Activated naive CD4-positive, alpha-beta T cell treated with anti-CD3 and anti-CD28 coated beads for 36 hours (primary cell): ENCODE data around the gene KICS2. TPM values are rescaled to one million over a fixed set of nuclear protein-coding genes. Genes with fewer than 3 reads are reported as not detected.

Source experiments
- CTCF ChIA-PET: fragments of 350-600 bp; sonication (Branson Sonifier 250); formaldehyde crosslinking; loops from one replicate; lab custom pipeline; 2021; ENCODE audit warnings: antibody characterized with exemption; lab: Charles Lee
- DNase-seq: peaks from one replicate; pipeline ENCODE4 v3.0.0-alpha.2; 2020
- H3K27ac Mint-ChIP-seq: one replicate; pipeline ENCODE4 v1.8.0; 2021; ENCODE audit warnings: mild to moderate bottlenecking, mixed read lengths
- H3K27me3 Mint-ChIP-seq: one replicate; pipeline ENCODE4 v1.8.0; 2021; ENCODE audit warnings: low read depth, mixed read lengths
- H3K36me3 Mint-ChIP-seq: one replicate; pipeline ENCODE4 v1.8.0; 2021; ENCODE audit warnings: low read depth, mixed read lengths
- H3K4me1 Mint-ChIP-seq: one replicate; pipeline ENCODE4 v1.8.0; 2021; ENCODE audit warnings: low read depth, mixed read lengths
- H3K4me3 Mint-ChIP-seq: one replicate; pipeline ENCODE4 v1.8.0; 2021; ENCODE audit warnings: mild to moderate bottlenecking, moderate library complexity, mixed read lengths
- H3K9me3 Mint-ChIP-seq: one replicate; pipeline ENCODE4 v1.8.0; 2021; ENCODE audit warnings: mixed read lengths
- intact Hi-C: fragments of 100-400 bp; cut with micrococcal nuclease; formaldehyde crosslinking; loops from one replicate; pipeline ENCODE4 v1.15.1; 2023
- total RNA-seq, 2 experiments: library from RNA; stranded (reverse); gene quantifications; one replicate each; pipeline ENCODE4 v1.2.3, GENCODE V29; 2021

KICS2 gene
- total RNA-seq, 2 experiments from 2014 or later: 13.3 to 15.6 TPM

DNA sequence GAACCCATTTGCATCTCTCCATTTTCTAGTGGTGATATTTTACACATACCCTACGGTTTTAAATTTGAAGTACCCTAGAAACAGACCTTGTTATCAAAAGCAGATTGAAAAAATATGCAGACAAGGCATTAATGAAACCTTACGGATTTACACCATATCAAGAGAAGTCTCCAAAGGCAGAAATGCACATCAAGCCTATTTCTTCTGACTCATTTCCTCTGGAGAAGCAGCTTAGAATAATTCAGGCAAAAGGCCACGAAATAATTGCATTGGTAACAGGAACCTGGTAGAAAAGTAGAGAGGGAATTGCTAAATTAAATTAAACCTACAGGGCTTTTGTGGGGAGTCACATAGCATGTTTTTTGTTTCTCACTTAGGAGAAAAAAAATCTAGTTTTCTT, 34.7 kb downstream of the KICS2 start:
- no peak for DNase-seq
- intact Hi-C loops: no loop called here
- no peaks in the 10 kb centered on the region for H3K9me3 Mint-ChIP-seq
- H3K4me1 Mint-ChIP-seq: peaks cover 4% of the 10 kb centered on the region
- CTCF ChIA-PET: no interaction called here
- no peak overlapping the region for H3K4me3 Mint-ChIP-seq
- no peak overlapping the region for H3K27ac Mint-ChIP-seq
- peaks cover 14% of the 10 kb centered on the region for H3K36me3 Mint-ChIP-seq
- no peaks in the 10 kb centered on the region for H3K27me3 Mint-ChIP-seq

DNA sequence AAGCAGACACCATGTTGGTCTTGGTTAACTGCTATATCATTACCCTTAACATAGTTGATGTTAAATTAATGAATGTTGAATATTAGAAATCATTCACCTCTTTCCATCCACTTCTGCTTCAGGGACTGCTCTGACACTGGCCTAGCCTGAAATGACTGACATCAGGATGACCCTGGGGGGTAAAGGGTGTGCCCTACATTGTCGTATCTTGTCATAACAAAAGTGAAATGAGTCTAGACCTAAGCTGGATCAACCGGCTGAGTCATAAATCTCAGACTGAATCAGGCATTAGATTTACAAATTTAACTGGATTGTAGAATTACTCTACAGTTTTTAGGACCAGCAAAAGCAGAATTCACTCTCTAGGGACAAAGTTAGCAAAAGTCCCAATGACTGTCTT, 35.3 kb downstream of the KICS2 start:
- Mint-ChIP-seq H3K27ac (no peak overlapping the region), H3K36me3 (peaks cover 13% of the 10 kb centered on the region), H3K4me1 (peaks cover 4% of the 10 kb centered on the region), H3K4me3 (no peak overlapping the region), H3K9me3 (no peaks in the 10 kb centered on the region), H3K27me3 (no peaks in the 10 kb centered on the region)
- intact Hi-C loops: no loop called here
- peak; percentile 28 for DNase-seq
- CTCF ChIA-PET: no interaction called here

DNA sequence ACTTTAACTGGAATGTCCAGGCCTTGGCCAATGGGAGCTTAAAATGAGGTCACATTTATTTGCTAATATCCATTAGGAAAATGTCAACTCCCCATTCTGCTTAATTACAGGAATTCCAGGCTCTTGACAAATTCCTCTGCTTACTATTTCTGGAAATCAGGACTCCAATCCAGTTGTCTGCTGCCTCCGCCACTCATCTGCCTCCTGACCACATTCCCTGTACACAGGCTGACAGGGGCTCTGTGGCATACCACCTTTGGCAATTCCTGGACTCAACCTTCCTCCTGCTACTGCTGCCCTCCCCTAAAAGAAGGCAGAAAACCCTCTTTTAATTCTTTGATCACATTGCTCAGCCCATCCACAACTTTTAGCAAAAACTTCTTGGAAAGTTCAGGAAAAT, 37.9 kb downstream of the KICS2 start:
- H3K4me3 Mint-ChIP-seq: no peak overlapping the region
- no peaks in the 10 kb centered on the region for H3K9me3 Mint-ChIP-seq
- H3K36me3 Mint-ChIP-seq: peaks cover 6% of the 10 kb centered on the region
- intact Hi-C loops: no loop called here
- peaks cover 4% of the 10 kb centered on the region for H3K4me1 Mint-ChIP-seq
- no peak overlapping the region for H3K27ac Mint-ChIP-seq
- H3K27me3 Mint-ChIP-seq: no peaks in the 10 kb centered on the region
- DNase-seq: no peak
- CTCF ChIA-PET: interaction anchor here (1.2 kb wide), 1 partner anchor 34 kb away, joined by 3 read pairs; no protein-coding TSS in a partner anchor

- Mint-ChIP-seq H3K27ac (no peak overlapping the region), H3K27me3 (no peaks in the 10 kb centered on the region), H3K9me3 (no peaks in the 10 kb centered on the region), H3K4me1 (no peaks in the 10 kb centered on the region), H3K36me3 (peaks cover 6% of the 10 kb centered on the region), H3K4me3 (no peak overlapping the region)
- CTCF ChIA-PET: interaction anchor here (0.5 to 0.7 kb wide), 2 partner anchors 174 to 203 kb away, joined by 3 read pairs; no protein-coding TSS in a partner anchor
- intact Hi-C loops: no loop called here
- DNase-seq: no peak
These were observed 40.4 kb downstream of the KICS2 start for GRCh38 chr12:64181430-64182291.

GRCh38 chr12:64180951-64181350, 41.1 kb downstream of the KICS2 start:
- H3K4me1 Mint-ChIP-seq: no peaks in the 10 kb centered on the region
- no peak overlapping the region for H3K27ac Mint-ChIP-seq
- H3K9me3 Mint-ChIP-seq: no peaks in the 10 kb centered on the region
- H3K36me3 Mint-ChIP-seq: peaks cover 6% of the 10 kb centered on the region
- intact Hi-C loops: no loop called here
- DNase-seq: no peak
- H3K27me3 Mint-ChIP-seq: no peaks in the 10 kb centered on the region
- CTCF ChIA-PET: no interaction called here
- H3K4me3 Mint-ChIP-seq: no peak overlapping the region

DNA sequence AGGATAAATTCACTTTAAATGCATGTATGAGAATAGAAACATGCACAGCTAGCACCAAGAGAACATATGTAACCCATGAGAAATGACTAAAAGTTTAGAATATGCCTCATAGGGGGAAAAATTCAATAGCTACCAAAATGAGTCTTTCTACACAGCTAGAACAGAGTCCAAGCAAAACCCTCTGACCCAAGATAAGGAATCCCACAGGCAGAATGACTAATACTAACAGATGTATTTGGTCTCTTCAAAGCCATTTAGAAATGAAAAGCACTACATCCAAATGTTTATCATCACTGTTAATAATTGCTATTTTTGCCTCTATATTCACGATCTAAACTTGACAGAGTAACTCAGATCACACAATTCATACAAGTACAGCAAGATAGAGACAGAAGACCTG, 44.0 kb downstream of the KICS2 start:
- CTCF ChIA-PET: no interaction called here
- intact Hi-C loops: no loop called here
- no peak for DNase-seq
- no peaks in the 10 kb centered on the region for H3K4me1 Mint-ChIP-seq
- H3K9me3 Mint-ChIP-seq: no peaks in the 10 kb centered on the region
- H3K36me3 Mint-ChIP-seq: no peaks in the 10 kb centered on the region
- no peak overlapping the region for H3K4me3 Mint-ChIP-seq
- H3K27ac Mint-ChIP-seq: no peak overlapping the region
- no peaks in the 10 kb centered on the region for H3K27me3 Mint-ChIP-seq

GRCh38 chr12:64177001-64177400, 45.1 kb downstream of the KICS2 start:
- no peaks in the 10 kb centered on the region for H3K9me3 Mint-ChIP-seq
- no peak for DNase-seq
- peaks cover under 1% of the 10 kb centered on the region for H3K4me1 Mint-ChIP-seq
- H3K36me3 Mint-ChIP-seq: no peaks in the 10 kb centered on the region
- intact Hi-C loops: no loop called here
- H3K27me3 Mint-ChIP-seq: no peaks in the 10 kb centered on the region
- CTCF ChIA-PET: no interaction called here
- H3K4me3 Mint-ChIP-seq: no peak overlapping the region
- H3K27ac Mint-ChIP-seq: no peak overlapping the region

DNA sequence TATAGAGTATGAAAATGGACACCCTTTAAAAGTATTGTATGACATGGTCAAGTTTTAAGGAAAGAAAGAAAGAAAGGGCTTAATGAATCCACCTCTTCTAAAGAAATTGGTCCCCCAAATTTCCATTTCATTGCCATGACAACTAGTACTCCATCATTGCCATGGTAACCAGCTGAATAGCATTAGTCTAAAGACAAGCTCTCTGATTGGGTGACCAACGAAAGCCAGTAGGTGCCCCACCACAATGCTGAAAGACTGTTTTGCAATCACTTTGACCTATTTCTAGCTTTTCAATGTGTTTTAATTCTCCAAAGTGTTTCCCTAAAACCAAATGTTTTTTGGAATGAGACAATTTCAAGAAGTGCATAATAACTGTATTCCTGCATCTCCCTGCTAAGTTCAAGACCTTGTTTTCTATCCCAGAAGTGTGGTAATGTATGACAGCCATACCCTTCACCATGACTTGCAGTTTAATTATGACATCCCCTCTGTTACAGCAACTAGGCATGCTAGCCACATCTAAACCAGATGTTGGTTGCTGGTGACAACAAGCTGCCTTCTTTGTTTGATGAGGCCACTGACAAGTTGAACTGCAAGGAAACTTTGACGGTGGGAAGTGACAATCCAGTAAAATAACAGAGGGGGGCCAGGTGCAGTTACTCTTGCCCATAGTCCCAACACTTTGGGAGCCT, 46.7 kb downstream of the KICS2 start:
- no peak for DNase-seq
- intact Hi-C loops: no loop called here
- no peak overlapping the region for H3K4me3 Mint-ChIP-seq
- H3K36me3 Mint-ChIP-seq: no peaks in the 10 kb centered on the region
- peaks cover 3% of the 10 kb centered on the region for H3K4me1 Mint-ChIP-seq
- no peak overlapping the region for H3K27ac Mint-ChIP-seq
- no peaks in the 10 kb centered on the region for H3K27me3 Mint-ChIP-seq
- H3K9me3 Mint-ChIP-seq: no peaks in the 10 kb centered on the region
- CTCF ChIA-PET: interaction anchor here (0.6 kb wide), 1 partner anchor 111 kb away, joined by 3 read pairs; no protein-coding TSS in a partner anchor

DNA sequence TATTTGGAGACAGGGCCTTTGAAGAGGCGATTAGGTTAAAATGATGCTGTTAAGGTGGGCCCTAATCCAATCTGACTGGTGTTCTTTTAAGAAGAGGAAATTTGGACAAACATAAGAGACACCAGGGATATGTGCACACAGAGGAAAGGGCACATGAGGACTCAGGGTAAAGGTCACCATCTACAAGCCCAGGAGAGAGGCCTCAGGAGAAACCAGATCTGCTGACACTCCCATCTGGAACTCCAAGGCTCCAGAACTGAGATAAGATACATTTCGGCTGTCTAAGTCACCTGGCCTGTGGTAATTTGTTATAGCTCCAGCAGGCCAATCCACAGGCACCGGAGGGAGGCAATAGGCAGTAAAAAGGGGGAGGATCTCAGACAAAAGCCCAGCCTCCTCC, 48.6 kb downstream of the KICS2 start:
- Mint-ChIP-seq H3K4me1 (peaks cover 3% of the 10 kb centered on the region), H3K27me3 (no peaks in the 10 kb centered on the region), H3K27ac (no peak overlapping the region), H3K36me3 (peaks cover 1% of the 10 kb centered on the region), H3K9me3 (no peaks in the 10 kb centered on the region), H3K4me3 (no peak overlapping the region)
- CTCF ChIA-PET: no interaction called here
- no peak for DNase-seq
- intact Hi-C loops: no loop called here

Other genes with a start within 250 kb of the KICS2 start
- gene C12orf56, start 168.5 kb upstream of the KICS2 start, total RNA-seq: not detected
- gene XPOT, start 182.1 kb upstream of the KICS2 start, total RNA-seq: 100 to 1,000 TPM; 227 to 236 TPM
- 10 to 100 TPM; 10.7 to 12.1 TPM for gene TBK1, start 229.8 kb upstream of the KICS2 start, total RNA-seq